Stimulated activated CD4-positive, alpha-beta T cell treated with anti-CD3 and anti-CD28 coated beads, Interleukin-1b, Interleukin-23, amount 100 ng/mL, for 1 hour (primary cell): ENCODE results near the gene GAPDHS.
A peak's percentile ranks its signal among the peaks of the same experiment; 100 is the strongest.

Source experiments
- DNase-seq, 2 donors: peaks; one replicate each; pipeline ENCODE4 v3.0.0-alpha.2; 2020; ENCODE audit warnings: low read depth in 2 of 2

GAPDHS gene

DNA sequence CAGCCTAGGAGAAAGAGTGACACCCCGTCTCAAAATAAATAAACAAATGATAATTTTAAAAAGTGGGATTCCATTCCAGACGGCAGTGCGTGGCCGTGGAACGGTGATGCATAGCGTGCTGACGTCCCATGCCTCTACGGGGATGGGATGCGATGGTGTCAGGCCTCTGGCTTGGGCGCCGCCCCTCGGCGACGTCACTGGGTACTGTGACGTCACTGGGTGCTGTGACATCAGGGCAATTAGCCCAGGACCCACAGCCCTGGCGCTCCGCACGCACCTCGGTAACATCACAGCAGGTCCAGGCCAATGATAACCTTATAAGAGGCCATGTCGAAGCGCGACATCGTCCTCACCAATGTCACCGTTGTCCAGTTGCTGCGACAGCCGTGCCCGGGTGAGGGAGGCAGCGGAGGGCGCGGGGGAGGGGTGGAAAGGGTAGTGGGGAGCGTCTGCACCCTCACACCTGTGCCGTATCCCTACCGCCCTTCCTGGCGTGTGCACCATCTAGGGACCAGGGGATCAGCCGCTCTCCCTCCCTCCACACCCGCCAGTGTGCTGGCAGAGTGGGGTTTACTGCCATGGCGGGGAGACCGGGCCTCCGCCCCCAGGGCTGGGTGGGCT is at the start of gene GAPDHS:
Gene GAPDHS, plus strand, starts transcription at position 256 of the 621 bp plus-strand sequence. Its CDS starts 72 bp downstream, at position 328.
- DNase-seq, result no peak

DNA sequence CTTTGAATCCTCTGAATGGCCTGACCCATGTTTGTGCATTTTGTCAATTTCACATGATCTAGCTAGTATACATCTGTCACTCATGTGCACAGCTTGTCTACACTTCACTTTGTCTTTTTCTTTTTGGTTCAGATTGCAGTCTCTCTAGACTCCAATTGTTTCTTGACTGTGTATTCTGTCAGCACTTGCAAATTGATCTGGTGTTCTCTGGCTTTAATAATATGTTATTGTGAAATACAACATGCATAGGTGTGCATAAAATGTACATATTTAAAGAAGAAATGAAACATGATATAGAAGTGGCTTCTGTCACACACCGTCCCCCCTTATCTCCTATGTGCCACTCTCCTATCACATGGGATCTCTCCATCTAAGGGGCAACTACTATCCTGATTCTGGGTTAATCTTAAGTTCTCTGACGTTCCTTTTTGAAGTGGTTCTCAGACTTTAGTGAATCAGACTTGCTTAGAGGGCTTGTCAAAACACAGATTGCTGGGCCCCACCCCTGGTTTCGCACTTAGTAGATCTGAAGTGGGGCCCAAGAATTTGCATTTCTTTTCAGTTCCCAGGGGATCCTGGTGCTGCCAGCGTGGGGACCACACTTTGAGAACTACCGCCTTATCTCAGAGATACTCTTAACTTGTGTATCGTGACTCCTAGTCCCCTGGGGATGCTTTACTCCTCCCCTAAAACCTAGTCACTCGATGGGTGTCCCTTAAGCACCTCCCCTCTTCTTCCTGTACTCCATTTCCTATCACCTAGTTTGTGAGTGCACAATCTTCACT is 48.8 kb upstream of the GAPDHS start:
- no peak for DNase-seq

DNA sequence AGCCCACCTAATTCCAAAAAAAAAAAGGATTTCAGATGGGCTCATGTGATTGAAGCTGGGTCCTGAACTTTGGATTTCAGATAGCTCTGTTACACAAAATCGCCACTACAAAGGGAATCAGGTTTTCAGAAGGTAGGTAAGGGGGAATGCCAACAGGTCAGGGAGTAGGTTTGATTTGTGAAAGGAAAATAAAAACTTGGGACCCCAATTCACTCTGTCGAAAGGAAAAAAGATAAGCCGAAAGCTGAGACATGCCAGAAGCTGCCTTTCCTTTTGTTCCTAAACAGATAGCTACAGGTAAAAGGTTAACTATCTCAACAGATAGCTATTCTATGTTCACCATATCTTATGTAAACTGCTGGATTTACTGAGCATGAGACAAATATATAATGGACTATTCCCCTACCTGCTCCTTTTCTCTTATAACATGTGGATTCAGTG is 47.0 kb upstream of the GAPDHS start:
- no peak for DNase-seq

DNA sequence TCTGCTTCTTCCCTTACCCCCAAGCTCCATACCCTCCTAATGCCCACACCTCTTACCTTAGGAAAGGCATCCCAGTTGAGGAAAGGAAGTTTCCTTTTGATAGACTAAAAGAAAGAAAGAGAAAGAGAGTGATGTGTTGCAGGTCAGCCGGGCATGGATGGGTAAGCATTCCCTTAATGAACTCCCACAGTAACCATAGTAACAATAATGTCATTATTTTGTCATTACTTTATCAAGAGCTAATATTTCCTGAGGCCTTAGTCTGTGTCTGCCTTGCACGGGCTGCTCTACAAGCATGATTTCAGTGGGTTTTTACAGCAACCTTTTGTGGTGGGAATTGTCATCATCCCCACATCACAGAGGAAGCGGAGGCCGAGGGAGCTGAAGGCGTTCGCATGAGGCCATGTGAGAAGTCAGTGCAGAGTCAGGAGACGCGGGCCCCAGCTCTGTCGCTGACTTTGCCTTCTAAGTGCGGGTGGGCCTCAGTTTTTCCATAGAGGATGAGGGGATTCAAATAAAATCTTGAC is 45.5 kb upstream of the GAPDHS start:
- no peak for DNase-seq

DNA sequence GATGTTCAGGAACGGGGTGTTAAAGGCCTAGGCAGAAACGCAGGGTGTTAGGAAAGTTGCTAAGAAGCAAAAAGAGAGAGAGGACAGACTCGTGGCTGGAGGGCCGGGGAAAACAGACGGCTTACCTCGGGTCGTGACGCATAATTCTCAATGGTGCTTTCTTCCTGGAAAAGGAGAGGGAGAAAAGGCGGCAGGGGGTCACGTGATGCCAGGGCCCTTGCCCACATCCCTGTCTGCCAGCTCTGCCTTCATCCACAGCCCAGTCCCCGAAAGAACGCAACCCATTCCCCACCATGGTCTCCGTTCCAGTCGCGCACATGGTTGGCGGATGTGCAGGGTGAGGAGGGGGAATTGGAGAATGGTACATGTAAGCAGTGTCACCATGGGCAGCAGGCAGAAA is 44.6 kb upstream of the GAPDHS start:
- DNase-seq, result no peak

DNA sequence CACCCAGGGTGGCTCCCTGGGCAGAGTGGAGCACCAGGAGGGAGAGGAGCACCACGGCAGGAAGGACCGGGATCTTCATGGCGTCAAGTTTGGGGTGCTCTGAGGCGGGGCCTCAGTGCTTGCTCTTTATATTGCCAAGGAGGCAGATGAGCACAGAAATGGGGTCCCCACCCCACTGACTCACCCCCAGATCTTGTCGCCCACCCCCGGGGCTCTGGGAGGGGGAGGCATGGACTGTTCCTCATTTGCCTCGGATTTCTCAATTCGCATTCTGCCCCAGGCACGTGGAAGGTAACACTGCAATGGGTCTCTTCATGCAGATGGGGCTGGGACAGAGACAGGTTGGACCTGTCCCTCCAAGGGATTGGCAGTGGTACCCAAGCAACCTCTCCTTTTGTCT is 42.9 kb upstream of the GAPDHS start, which contains the start of gene KRTDAP:
Gene KRTDAP, minus strand, starts transcription at position 101 of the 400 bp plus-strand sequence. Its CDS starts 22 bp downstream, at position 79.
- DNase-seq, result no peak

DNA sequence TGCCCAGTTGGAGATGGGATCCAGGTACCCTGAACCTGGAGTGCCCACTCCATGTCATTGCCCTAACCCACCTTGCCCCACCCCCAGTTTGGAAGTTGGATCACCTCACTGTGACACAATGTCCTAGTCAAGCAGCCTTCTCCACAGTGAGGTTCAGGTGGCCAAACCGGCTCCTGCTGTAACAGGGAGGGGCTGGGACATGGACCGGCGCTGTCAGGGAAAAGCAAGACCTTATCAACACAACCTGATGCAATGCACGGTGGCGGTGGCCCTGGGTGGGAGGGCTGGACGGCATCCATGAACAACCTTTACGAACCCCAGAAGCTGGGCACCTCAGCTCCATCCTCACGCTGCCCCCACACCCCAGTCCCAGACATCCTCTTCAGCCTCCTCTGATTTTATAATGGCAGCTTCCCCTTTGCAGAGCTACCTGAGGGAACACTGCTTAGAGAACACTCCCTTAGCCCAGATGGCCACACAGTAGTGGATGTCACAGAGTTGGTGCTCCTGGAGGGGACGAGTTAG is 41.4 kb upstream of the GAPDHS start:
- no peak for DNase-seq

DNA sequence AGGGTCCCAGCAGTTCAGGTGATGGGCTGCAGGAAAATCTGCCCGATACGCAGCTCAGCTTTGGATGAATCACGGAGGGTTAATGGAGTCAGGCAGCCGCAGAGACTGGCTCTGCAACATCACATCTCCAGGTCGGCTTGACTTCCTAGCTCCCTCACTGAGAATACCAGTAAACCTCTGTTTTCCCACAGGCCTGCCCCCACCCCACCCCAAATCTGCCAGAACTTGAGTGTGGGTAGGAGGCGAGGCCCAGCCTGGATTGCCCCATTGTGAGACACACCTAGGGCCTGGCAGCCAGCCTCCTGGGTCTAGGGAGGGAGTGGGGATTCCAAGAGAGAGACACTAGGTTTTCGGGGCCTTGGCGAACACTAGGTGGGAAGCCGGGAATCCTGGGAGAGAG is 39.3 kb upstream of the GAPDHS start:
- DNase-seq, result no peak

DNA sequence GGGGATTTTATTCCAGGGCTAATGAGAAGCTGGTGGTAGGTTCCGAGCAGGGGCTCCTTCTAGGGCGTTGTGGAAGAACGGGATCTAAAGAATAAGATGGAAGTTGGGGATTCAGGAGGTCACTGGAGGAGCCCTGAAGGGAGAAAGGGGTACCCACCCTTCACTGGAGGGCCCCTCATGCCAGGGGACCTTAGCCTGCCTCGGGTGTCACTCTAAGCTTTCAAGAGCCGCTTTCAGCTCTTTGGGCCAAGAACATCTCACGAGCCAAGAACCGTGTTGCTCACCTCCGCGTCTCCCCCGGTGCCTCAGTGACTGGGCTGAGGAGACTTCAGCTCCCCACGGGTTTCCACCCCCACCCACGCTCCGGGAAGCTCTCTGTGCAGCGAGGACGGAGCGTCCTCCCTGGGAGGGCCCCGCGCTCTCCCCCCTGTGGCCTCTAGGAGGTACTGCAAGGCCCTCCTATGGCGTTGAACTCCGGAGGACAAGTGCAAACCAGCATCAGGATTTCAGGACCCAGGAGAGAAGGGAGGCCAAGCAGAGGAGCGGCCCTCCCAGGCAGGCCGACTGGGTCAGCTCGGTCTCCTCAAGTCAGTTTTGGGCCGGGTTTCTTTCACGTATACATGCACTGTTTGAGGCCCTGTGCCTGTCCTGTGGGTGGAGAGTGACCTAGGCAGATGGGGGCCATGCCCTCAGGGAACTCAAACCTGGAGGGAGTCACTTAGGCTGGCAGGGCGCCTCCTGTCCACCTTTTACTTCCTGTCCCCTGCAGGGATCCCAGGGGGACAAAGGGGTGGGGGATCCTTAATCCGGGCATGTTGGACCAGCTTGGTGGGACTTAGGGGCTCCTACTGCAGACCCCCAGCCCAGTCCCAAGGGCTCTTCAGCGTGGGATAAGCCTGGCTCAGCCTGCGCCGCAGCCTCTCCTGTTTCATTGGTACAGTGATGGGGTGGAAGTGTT is 37.9 kb upstream of the GAPDHS start:
- peak; percentile 36 to 66 for DNase-seq

DNA sequence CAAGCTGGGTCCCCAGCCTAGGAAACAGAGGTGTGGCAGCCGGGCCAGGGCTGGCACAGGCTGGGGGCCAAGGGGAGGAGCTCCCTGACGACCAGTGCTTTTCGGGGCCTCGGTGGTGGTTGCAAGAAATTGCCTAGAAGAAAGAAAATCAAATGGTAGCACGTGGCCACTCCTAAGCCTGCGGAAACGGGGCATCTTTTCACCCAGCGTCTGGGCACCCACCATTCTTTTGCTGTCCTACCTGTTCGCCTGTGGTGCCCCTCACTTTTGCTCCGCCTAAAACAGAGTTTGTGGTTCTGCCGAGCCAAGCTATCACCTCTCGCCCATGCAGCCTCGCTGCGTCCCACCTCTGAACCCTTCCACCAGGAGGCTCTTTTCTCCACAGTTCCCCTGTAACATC is 35.9 kb upstream of the GAPDHS start:
- DNase-seq, result no peak

DNA sequence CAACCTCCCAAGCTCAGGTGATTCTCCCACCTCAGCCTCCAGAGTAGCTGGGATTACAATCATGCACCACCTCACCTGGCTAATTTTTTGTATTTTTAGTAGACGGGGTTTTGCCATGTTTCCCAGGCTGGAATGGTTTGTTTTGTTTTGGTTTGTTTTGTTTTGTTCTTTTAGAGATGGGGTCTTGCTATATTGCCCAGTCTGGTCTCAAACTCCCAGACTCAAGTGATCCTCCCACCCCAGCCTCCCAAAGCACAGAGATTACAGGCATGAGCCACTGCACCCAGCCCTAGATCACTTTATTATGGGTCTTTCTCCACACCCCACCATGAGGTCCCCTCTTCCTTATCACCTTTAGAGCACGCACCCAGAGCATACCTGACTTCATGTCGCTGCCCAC is 35.0 kb upstream of the GAPDHS start:
- no peak for DNase-seq

DNA sequence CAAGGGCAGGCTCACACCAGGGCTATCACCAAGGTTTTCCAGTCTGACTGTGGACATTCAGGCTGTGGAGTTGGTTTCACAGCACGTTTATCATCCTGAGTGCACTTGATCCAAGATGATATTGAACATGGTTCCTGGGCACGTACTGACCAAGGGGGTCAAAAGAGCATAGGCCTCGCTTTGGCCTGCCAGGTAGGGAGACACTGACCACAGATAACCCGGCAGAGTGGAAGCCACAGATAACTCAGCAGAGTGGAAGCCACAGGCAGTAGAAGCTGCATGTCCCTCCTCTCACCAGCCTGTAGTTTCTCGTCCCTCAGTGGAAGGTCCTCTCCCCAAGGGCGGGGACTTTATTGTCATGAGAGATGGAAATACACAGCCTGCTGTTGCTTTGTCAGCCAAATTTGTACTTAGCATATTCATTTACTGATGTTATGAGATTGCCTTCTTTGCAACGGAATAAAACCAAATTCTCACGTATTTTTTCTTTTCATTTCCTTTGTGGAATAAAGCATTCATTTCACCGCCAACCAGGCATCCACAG is 34.2 kb upstream of the GAPDHS start:
- DNase-seq, result no peak

DNA sequence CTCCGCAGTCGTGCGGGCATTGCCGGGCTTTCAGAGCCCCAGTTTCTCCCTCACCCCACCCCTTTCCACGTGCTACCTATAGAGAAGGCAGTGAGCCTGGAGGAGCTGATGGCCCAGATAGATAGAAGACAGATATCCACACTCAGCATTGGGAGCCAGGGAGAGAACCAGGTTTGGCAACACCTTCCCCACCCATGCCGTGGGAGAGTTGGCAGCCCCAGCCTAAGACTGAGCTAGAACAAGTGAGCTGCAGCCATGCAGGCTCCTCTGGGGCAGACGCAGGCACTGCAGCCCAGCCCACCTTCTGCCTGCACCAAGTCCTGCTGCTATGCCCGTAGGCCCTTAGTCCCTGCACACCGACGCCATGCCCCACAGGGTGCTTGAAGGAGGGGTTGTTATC is 32.6 kb upstream of the GAPDHS start:
- DNase-seq, result no peak

DNA sequence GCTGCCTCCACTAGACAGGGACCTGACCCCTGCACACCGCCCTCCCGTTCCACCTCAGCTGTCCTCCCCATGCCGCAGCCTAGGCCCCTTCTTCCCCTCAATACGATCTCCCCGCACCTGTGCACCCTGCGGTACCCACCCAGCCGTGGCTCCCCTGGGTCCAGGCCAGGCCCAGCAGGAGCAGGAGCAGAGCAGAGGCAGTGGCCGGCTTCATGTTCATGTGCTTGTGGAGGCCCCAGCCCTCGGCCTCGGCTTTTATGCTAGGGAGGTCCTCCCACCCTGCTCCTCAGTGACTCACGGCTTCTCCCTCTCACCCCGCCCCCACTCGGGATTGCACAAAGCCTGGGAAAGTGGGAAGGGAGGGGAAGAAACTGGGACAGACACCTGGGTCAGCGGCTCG is 31.6 kb upstream of the GAPDHS start:
- DNase-seq, result no peak

DNA sequence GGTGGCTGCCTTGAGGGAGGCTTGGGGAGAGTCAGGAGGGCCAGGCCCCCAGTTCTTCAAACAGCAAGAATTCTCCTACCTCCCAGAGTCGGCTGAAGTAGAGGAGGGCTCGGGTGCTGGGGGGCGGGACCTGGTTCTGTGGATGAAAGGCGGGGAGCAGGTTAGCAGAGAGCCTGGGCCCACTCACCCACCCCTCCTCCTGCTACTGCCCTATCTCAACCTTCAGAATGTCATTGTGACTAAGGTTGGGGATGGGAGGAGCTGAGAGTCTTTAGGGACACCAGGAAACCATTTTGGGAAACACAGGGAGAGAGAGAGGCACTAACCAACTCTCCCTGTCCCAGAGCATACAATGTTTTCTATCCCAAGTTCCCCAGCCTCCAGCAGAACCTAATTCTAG is 30.5 kb upstream of the GAPDHS start:
- DNase-seq, result no peak

DNA sequence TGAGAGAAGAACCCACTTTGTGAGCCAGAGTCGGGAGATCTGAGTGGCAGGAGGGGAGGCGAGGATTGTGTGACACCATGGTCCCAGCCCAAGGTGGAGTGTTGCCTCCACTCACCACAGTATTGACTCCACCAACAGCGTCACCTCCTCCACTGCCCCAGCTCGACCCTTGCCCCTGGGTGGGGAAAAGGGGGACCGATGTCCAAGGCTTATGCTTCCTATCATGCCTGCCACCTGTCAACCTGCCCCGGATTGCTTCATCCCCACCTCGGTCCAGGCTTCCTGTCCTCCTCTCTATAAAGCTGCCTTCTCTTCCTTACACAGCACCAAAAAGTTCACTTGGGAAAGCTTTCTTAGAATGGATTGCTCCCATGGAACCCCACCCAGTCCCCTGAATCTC is 27.2 kb upstream of the GAPDHS start:
- no peak for DNase-seq

DNA sequence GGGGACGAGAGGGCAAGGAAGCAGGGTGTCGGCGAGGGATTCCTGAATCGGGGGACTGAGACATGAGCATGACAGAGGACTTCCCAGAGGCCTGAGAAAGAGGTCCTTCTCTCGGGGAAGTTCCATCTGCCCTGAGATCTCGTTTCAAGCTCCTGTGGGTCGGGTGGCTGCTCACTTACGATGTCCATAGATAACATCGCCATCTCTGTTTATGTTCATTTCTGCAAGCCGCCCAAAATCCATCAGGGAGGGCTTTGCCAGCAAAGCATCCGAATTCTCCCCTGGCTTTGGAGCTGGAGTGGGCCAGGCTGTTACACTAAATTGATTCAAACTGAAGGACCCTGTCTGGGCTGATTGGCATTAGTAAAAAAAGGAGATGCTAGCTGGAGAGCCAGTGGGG is 25.7 kb upstream of the GAPDHS start:
- no peak for DNase-seq

DNA sequence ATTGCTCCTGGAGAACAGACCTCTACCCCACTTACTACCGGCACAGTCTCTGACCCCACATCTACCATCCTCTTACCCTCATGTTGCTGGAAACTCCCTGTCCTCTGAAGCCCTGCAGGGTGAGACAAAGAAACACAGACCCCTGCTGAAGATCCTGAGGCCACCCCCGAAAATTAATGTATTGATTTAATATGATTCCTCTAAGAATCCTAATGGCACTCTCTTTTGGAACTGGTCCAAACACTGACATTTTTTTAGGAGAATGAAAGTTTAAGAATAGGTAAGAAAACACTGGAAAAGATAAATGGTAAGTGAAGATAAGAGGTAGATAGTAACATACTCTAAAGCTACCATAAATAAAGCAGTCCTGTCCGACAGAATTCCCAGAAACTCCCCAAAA is 25.1 kb upstream of the GAPDHS start:
- no peak for DNase-seq

DNA sequence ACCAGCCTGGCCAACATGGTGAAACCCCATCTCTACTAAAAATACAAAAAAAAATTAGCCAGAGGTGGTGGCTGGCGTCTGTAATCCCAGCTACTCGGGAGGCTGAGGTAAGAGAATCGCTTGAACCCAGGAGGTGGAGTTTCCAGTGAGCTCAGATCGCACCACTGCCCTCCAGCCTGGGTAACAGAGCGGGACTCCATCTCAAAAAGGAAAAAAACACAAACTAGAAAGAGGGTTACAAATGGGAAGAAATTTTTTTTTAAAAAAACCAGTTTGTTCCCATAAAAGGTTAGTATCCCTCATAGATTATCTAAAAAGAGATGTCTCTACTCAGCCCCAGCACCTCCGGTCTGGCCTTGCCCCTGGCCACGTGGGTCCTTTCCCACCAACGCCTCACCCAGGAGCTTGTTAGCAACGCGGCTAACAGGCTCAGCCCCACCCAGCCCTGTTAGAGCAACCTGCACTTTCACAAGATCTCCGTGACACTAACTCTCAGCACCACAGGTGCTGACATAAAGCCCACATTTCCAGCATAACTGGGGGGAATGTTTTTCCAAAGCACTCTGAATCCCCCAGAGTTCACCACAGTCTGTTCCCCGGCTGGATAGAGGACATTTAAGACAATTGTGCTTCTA is 24.1 kb upstream of the GAPDHS start:
- DNase-seq, result no peak

DNA sequence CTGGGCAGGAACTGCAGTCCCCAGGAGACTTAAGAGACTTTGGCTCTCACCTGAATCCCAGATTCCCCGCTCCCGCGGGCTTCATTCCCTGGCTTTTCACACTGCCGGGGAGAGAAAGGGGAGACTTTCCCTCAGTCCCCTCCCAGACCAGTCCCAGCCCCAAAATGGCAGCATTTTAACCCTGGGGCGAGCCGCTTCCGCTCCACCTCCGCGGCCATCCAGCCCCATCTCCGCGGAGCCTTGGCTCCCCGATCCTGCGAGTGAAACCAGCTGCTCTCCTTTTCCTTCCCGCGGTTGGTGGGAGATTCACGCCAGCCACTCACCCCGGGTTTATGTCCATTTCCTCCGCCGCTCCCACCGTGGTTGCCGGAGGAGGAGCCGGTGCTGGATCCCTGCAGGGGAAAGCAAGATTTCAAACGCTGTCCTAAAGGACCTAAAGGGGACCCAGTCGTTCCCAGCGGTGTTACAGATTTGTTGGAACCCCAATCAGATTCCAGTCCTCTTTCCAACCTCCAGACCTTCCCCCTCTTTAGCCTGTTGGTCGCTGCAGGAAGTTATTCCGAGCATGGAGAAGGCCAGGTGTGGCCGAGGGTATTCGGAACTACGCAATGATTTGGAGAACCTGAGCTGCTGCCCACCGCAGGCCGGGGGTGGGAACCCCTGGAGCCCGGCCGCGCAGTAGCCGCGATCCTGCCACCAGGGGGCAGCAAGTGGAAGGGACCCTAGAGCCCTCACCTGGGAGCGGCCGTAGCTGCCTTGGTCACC is 23.2 kb upstream of the GAPDHS start:
- DNase-seq, result peak; percentile 33 to 63
